Epithelial cell of prostate (primary cell): Measurements from ENCODE around the gene CDC14B.

Source experiments
- DNase-seq: peaks from one replicate; pipeline ENCODE4 v3.0.0-alpha.2; 2011; ENCODE audit warnings: low read depth, low spot score
- H3K27ac ChIP-seq: fragments of 450-650 bp; 2 replicates; pipeline ENCODE4 v1.5.1; 2017; ENCODE audit warnings: mild to moderate bottlenecking

Gene CDC14B

GRCh38 chr9:96460470-96460869 is 159.2 kb downstream of the CDC14B start:
- DNase-seq: no peak
- H3K27ac ChIP-seq: no peak overlapping the region

GRCh38 chr9:96459268-96460007 is 160.2 kb downstream of the CDC14B start:
- DNase-seq: no peak

GRCh38 chr9:96458226-96458625 is 161.4 kb downstream of the CDC14B start:
- DNase-seq: no peak
- no peak overlapping the region for H3K27ac ChIP-seq

More at GRCh38 chr9:96459268-96460007, 160.2 kb downstream of the CDC14B start:
- H3K27ac ChIP-seq: no peak overlapping the region

DNA sequence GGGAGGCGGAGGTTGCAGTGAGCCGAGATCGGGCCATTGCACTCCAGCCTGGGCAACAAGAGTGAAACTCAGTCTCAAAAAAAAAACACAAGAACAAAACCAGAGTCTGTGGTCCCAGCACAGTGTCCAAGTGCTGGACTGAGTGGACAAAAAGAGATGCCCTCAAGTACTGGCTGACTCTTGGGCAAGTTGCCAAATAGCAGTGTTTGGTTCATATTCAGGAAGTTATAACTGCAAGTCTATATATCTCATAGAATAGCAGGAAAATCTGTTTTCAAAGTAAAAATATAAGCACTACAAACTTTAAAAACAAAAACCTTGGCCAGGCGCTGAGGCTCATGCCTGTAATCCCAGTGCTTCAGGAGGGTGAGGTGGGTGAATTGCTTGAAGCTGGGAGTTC is 162.4 kb downstream of the CDC14B start:
- H3K27ac ChIP-seq: no peak overlapping the region
- DNase-seq: no peak

DNA sequence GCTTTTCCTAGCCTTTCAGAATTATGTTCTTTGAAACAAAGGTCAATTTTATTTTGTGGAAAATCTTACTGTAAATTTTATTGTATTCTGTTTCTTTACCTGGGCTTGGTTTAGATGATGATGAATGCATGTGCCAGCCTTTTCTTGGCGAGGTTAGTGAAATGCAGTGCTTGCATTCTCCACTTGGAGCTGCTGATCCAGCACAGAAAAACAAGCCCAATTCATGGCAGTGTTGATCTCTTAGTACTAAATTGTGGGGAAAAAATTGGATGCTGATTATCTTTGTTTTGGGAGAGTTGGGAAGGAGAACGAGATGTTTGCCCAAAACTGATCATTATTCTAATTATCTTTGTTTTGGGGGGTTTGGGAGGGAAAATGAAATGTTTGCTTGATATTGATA is 166.0 kb downstream of the CDC14B start:
- no peak overlapping the region for H3K27ac ChIP-seq
- DNase-seq: no peak

GRCh38 chr9:96450613-96451528 is 168.8 kb downstream of the CDC14B start:
- H3K27ac ChIP-seq: no peak overlapping the region
- no peak for DNase-seq
